GM18907 (cell line): Measurements from ENCODE around the gene PTPRN2.
"Not testable (repeated sequence)": the region's sequence is repeated elsewhere in the genome, so short reads cannot be mapped to it uniquely, and the experiment has no call there.

ENCODE experiments used
- ATAC-seq: cut with Tn5 transposase; IDR thresholded peaks from one replicate; pipeline ENCODE4 v1.9.1; 2021; ENCODE audit warnings: mild to moderate bottlenecking, moderate library complexity; ENCODE audit not compliant: unreplicated experiment

Gene PTPRN2

DNA sequence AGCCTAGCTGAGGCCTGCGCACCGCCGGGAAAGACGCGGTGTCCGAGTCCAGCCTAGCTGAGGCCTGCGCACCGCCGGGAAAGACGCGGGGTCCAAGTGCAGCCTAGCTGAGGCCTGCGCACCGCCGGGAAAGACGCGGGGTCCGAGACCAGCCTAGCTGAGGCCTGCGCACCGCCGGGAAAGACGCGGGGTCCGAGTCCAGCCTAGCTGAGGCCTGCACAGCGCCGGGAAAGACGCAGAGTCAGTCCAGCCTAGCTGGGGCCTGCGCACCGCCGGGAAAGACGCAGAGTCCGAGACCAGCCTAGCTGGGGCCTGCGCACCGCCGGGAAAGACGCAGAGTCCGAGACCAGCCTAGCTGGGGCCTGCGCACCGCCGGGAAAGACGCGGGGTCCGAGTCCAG lies 161.9 kb downstream of the PTPRN2 start:
- not testable (repeated sequence) for ATAC-seq

DNA sequence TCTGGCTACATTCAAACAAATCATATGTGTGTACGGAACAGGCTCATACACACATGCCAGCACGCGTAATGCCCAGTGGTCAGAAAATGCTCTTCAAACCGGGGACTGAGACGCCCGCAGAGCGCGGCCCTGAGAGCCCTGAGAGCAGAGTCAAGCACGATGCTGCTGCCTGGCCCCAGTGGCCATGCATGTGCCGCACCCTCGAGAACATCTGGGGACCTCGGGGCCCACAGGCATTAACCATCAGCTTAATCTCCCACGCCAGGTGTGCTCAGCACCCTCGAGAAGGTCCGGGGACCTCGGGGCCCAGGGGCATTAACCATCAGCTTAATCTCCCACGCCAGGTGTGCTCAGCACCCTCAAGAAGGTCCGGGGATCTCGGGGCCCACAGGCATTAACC lies 163.1 kb downstream of the PTPRN2 start:
- no peak for ATAC-seq

DNA sequence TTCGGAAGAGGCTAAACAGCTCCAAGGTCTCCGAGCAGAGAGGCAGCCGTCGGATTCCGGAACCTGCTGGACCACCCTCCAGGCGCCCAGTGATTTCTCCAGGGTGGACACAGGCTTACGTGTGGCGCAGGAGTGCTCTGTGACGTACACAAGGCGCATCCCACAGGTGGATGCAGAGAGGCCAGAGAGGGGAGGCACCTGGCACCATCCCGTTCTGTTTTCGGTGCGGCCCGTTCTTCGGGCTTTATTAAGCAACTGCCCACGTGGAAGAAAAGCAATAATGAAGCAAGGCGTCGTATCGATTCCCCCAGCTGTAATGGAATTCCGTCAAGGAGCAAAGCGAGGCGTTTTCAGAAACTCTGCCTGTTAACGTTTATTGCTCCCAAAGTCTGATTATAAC lies 163.6 kb downstream of the PTPRN2 start:
- no peak for ATAC-seq

DNA sequence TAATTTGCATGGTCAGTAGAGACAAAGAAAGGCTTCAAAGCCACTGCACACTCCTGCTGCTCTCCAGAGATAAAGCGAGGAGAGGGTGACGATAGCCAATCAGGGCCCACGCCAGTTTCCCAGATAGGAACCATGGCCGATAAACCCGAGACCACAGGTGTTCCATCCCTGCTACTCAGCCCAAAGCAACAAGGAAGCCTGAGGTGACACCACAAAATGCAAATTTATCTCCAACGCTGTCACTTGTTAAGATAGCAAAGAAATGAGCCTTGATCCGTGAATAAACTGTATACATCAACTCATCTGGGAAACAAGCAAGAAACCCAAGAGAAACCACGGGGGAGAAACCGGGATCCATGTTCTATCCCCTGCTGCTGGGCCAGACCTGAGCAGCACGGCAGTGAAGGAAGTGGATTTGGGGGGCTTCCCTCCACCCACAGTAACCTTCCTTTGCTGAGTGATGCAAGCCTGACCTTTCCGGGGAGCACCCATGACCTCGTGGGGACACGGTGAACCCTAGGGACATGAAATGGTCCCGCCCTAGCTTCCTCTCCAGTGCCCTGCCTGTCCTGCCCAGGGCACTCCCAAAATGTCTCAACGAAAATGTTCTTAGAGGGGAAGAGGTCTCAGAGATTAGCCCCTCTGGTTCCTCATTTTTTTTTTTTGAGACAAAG lies 164.6 kb downstream of the PTPRN2 start:
- no peak for ATAC-seq

DNA sequence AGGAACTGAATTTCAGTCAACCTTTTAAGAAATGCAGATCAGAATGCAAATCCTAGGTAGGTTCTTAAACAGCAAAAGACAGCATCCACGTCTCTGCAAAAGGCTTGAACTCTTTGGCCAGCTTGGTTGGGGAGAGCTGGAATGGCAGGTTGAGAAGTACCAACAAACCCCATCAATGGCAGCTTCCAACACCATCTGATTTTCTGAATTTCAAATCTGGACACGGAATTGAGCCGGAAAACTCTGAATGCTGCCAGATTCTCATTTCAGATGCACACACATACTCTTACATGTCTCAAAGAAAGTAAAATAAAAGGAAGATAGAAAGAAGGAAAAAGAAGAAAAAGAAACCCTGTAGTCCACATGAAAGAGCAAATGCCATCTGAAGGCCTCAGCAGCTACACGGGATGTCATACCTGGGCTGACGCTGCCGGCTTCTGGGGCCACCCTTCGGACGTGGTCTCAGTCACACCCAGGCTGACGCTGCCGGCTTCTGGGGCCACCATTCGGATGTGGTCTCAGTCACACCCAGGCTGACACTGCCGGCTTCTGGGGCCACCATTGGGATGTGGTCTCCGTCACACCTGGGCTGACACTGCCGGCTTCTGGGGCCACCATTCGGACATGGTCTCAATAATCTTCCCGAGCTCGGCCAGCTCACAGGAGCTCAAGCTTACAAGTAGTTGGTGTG lies 165.3 kb downstream of the PTPRN2 start:
- ATAC-seq, result no peak

DNA sequence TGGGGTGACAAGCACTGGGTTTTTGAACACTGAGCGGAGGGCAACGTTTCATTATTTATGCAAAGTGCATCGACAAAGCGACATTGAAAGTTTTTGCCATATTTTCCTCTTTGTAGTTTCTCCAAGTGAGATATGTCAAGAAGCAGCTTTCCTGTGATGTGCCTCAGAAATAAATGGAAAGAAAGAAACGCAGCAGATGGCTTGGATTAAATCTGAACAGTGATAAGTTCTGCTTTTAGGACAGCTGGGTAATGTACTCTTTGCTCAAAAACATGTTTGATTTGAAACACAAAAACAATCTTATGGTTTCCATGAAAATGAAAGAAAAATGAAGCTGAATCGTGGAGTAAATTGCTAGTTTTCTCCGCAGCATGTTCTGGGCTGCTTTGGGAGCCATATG lies 166.3 kb downstream of the PTPRN2 start:
- ATAC-seq, result no peak

DNA sequence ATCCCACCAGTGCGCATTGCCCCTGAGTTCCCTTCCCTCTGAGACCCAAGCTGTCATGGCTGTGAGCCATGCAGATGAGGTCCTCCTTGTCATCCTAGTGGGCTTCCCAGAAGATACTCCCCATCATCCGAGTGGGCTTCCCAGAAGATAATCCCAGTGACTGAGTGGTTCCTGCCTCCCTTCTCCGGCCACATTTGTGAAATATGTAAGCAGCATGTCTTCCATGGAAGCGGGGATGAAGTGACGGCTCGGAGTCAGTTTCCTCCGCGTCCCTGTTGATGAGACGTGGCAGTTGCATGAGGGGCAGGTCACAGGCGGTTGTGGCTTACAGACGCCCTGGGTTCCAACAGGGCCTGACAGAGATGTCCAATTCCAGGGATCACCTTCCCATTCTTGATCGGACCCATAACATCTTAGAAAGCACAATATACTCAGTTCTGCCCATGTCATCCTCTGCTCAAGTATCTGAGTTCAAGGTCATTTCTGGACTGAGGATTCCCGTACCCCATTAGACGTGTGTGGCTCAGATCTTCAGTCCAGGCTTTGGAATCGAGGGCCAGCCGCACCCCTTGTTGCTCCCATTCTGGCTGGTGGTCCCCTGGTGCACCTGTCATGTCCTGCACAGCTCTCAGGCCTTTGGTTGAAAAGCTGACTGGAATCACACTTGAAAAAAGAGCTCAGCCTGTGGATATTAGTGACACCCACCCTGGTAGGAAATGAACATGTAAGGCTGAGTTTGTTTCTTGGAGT lies 166.9 kb downstream of the PTPRN2 start:
- no peak for ATAC-seq

DNA sequence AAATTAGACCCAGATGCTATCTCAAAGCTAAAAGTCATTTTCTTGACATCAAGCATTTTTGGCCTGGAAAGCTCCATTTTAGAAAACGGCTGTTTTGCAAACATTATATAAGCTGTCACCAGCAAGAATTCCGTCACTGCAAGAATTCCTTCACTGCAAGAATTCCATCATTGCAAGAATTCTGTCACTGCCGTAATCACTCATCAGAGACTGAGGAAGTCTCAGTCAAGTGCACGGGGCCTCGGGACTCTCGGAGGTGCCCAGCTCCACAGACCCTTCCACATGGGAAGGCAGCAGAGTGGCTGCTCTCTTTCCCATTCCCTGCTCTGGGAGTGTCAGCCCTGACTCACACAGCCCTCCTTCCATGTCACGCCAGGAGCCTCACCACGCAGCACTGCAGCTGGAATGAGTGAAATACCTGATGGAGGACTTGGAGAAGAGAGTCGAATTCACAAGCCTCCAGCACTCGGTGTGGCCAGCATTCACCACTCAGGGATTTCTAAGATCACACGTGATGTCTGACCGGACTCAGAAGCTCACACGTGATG lies 168.3 kb downstream of the PTPRN2 start:
- ATAC-seq, result no peak

DNA sequence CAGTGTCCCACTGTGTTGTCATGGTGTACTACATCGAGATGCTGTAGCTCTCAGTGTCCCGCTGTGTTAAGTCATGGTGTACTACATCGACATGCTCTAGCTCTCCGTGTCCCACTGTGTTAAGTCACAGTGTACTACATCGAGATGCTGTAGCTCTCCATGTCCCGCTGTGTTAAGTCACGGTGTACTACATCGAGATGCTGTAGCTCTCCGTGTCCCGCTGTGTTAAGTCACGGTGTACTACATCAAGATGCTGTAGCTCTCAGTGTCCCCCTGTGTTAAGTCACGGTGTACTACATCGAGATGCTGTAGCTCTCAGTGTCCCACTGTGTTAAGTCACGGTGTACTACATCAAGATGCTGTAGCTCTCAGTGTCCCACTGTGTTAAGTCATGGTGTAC lies 169.2 kb downstream of the PTPRN2 start:
- not testable (repeated sequence) for ATAC-seq

DNA sequence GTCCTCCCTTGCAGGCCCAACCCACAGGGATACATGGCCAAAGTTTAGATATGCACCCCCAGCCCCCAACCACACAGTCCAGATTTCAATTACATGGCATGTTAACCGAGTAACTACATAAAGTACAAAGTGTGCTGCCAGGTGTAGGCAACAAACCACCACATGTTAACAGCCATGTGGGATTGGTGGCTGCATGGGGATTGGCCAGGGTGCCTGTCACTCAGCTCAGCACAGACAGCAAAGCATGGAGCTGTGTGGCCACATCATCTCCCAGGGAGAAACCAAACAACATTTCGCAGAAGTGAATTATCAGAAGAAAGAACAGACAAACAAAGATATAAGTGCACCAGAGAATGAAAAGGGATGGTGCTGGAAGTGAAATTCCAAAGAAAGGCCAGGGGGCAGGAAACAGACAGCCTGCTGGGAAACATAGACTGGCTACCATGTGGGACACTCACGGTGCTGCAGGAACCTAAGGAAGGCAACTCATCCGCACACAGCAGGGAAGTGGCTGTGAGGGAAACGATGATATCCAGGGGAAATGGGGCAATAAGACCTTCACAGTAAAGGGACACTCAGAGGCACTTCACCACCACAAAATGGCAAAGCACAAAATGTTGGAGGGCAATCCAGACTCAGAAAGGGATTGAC lies 171.2 kb downstream of the PTPRN2 start:
- ATAC-seq, result no peak

DNA sequence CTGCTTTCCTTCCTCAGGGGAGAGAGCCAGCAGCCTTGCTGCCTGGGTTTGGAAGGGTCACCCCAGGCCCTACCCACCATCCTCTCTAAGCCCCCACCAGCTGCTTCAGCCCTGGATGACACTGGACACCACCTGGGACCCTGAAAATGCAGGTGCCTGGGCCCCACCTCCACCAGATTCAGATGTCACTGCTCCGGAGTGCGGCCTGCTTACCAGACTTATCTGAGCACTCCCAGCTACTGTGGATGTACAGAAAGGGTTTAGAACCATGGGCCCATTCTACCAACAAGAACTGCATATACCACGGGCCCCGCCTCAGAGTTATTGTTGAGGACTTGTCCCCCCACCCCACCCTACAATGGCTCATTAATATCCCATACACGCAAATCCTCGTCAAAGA lies 172.3 kb downstream of the PTPRN2 start:
- no peak for ATAC-seq

DNA sequence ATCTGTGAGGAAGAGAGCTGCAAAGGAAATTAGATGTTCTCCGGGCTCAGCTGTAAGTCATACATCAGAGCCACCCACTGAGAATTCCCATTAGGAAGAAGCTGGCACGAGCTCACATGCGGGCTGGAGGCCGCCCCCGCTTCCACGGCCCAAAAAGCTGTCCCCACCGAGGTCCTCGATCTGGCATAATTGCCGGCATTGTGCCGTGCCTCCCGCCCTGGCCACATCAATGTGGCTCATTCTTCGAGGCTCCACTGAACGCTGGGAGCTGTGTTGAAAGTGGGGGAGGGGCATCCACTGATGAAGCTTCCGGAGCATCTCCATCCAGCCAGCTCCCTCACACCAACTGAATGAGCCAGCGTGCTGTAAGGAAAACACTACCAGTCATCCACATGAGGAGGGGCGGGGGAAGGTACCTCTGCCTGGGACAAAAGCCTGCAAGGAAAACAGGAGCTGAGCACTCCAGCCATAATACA lies 173.1 kb downstream of the PTPRN2 start:
- no peak for ATAC-seq

DNA sequence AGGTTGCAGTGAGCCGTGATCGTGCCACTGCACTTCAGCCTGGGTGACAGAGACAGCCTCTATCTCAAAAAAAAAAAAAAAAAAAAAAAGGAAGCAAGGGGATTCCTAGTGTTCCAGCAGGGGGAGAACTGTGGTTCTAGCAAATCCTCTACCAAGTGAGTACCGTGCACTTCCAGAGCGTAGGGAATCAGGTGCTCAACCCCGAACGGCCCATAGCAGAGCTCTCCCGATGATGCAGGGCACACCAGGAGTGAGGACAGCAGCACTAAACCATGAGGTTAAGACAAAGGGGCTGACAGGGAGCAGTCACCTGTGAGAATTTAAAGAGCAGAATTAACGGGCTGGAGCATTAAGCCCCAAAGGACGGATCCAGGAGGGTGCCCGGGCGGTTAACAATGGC lies 173.6 kb downstream of the PTPRN2 start:
- no peak for ATAC-seq

DNA sequence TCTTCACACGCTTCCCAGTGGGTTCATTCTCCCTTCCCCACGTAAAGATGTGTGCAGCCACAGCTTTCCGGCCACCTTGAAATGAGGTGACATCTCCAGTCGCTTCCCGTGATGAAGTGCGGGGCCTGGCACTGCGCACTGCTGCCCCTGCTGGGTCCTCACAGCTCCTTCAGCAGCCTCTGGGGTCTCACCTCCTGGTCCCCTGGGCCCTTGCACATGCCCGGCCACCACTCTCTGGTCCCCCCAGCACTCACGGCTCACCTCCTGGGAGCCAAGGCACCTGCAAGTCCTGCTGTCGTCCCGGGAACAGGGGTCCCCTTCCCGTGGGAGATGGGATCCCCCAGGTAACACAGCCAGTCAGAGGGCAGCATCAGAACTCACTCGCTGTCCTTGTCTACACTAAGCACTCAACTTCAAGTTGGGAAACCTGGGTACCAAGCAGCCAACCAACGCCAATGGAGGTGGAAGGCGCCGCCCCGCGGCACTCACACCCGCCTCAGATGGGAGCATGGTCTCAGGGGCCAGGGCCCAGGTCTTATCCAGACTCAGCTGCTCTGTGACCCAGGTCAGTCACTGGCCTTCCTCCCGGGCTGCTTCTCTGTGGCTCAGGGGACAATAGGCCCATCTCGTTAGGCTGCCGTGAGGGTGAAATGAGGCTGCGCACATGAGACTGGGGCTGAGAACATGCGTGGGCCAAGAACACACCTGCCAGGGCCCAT lies 176.2 kb downstream of the PTPRN2 start:
- ATAC-seq, result no peak

DNA sequence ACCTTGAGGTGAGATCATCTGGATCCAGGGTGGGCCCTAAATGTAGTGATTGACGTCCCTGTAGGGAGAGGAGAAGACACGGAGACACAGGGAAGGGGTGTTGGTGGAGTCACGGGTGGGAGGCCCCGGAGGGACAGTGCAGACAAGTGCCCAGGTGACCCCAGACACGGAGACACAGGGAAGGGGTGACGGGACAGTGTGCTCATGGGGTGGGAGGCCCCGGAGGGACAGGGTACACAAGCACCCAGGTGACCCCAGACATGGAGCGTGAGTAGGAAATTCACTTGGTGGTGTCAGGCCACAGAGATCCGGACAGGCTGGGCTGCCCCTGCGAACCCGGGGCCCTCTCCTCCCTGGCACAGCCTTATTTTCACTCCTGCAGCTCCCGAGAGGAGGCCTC lies 176.9 kb downstream of the PTPRN2 start:
- ATAC-seq, result no peak

DNA sequence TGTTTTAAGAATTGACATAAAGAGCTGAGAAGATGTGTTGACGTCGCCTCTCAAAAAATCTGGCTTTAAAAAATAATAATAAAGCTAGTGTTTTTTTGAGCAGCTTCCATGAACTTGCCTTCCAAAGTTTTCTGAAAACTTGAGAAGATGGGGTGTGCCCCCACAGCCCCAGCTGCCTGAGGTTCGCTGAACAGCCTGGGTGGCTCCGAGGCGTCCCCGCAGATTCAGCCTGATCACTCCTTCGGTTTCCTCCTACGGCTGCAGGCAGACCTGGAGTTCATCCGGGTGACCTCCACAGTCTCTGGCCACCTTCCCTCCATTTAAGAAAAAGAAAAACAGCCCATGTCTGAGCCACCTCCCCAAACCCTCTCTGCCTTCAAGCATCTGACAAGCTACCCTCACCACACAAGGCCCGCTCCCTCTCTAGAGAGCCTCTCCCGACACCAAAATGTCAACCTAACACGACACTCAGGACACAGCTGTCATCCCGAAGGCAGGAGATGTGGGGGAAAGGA lies 177.8 kb downstream of the PTPRN2 start:
- ATAC-seq, result no peak

DNA sequence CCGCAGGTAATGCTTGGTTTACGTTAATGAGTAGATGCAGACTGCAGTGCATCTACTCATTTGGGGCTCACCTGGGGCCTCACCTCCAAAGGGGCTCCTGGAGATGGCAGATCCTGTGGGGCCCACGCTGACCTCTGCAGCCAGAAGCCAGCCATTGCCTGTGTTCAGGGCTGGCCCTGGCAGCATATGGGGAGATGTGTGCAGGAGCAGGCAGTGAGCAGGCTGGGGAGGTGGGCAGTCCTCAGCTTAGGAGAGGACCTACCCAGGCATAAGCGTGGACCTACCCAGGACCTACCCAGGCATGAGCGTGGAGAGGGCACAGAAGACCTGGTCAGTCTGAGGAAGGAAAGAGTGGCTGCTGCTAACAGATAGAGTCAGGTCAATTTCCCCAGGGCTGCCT lies 178.5 kb downstream of the PTPRN2 start:
- no peak for ATAC-seq

DNA sequence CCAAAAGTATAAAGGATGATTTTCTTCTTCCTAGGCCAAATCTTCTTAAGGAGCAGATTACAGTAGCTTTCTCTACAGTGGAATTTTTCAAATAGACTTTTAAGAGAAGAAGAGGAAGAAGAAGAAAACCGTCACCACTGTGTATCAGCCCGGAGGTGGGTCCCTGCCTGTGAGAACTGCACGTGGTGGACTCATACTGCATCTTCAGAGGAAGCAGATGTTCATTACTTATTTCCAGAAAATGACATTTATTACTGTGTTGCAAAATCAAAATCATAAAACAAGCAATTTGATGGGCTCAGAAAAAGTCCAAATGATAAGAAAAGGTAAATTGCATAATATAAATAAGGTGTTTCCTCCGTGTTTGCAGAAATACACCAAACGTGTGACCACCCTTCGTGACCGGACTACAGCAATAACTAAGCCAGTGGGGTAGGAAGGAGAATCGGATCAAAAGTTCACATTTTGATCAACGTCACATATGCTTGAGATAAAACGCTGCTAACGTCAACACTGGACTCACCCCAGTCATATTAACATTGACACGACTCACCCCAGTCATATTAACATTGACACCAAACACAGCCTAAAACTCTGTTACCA lies 179.2 kb downstream of the PTPRN2 start:
- no peak for ATAC-seq

DNA sequence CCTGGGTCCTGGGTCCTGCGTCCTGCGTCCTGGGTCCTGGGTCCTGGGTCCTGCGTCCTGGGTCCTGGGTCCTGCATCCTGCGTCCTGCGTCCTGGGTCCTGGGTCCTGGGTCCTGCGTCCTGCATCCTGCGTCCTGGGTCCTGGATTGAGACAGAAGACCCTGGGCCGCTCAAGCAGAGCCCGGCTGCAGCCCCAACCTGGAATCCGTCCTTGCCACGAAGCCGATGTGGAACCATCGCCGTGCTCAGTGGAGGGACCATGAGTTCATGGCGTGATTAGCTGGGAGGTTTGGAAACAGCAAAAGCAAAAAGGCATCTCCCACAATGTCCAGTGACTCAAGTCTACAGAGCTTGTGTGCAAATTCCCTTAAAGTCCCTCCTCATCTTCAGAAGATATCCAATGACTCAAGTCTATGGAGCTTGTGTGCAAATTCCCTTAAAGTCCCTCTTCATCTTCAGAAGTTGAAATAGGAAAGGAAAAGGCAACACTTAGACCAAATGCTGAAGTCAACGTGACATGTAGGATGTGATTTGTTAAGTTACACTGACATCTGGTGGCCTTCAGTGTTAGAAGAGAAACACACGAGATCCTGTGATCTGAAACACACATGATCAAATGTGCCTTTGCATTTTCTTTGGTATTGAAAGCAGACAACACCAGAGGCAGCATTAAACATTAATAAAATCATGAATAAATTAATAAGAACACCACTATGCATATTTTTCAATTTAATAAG lies 179.9 kb downstream of the PTPRN2 start:
- ATAC-seq, result no peak
